Activated T-helper 1 cell treated with anti-CD3 and anti-CD28 coated beads, Interleukin-2, amount 50 U/mL, for 16 hours (primary cell): ENCODE data around the gene CFAP97D1.

Experiments
- DNase-seq, 2 donors: peaks; one replicate each; pipeline ENCODE4 v3.0.0-alpha.2; 2020; ENCODE audit warnings: low read depth in 1 of 2, low spot score in 1 of 2

The CFAP97D1 gene

DNA sequence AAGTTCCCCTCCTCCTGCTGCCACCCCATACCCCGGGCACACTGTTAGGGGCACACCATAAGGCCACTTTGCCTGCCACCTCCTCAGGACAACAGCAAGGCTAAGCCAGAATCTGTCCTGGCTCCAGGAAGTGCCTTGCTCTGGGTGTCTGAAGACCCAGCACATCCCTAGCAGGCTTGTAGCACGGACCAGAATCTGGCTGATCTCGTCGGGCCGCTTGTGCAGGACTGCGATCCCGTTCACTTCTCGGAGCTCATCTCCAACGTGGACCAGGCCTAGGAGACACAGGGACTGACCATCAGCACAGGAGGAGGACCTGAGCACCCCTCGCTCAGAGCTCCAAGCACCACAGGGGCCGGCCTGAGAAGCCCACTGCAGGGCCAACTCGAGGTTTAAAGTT, 45.3 kb downstream of the CFAP97D1 start:
- no peak for DNase-seq

GRCh38 chr17:43826206-43826605, 46.0 kb downstream of the CFAP97D1 start:
- no peak for DNase-seq

GRCh38 chr17:43827596-43827995, 47.4 kb downstream of the CFAP97D1 start:
- DNase-seq: no peak

DNA sequence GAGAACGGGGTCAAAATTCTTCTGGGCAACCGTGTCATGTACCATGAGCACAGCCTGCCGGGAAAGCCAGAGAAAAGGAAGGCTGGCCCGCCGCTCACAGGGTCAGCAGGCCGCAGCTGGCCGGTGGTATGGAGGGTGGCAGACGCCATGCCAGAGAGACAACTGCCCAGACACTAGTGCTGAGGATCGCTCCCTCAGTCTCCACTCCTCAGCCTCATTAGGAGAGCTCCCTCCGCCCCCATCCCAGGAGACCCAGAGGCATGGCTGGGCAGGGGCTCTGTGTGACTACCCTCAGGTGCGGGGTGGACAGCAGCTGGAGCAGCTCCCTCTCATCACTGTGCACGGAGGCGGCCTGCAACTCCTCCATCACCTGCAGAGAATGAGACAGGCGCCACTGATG, 49.5 kb downstream of the CFAP97D1 start:
- no peak for DNase-seq

GRCh38 chr17:43830510-43831140, 50.4 kb downstream of the CFAP97D1 start:
- no peak for DNase-seq

- DNase-seq: no peak
Observed at GRCh38 chr17:43831633-43832032, 51.4 kb downstream of the CFAP97D1 start.

- no peak for DNase-seq
Observed at GRCh38 chr17:43832168-43832975, 52.1 kb downstream of the CFAP97D1 start.

DNA sequence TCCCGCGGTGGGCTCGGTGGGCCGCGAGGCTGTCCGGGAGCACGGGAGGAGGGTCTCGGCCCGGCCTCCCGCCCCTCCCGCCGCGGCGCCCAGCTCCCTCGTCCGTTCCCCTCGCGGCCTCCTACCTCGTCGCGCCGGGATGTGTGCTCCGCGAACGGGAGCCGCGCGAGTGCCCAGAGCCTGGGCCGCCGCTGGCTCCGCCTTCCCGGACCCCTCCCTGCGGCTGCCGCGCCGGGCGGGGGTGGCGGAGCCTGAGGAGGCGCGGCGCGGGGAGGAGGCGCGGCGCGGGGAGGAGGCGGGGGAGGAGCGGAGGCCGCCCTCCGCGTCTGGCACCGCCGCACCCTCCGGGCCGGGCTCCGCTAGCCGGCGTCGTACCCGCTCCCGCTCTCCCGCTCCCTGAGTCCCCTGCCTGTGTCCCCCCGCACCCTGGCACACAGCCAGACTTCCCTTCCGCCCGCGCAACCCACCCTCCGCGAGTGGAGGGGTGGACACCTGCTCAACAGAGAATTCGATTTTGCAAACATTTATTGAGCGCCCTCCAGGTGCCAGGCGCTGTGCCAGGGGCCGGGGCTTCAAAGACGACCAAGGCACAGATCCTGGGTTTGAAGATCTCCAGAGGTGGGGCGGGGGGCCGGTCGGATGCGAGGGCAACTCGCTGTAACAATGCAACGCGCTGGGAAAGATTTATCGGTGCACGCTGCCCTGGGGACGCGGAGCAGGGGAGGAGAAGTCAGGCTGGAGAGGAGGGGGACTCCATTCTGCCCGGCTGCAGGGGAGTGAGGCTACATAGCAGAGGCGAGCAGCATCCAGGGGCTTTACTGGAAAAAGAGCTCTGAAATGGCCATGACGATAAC, 53.0 kb downstream of the CFAP97D1 start, which contains the start of gene MPP3:
Gene MPP3, minus strand, starts transcription at position 171 of the 854 bp plus-strand sequence. CDS start 1,240 bp downstream, outside the sequence.
- DNase-seq: peak in 1 of 2 donors; percentile 27

DNA sequence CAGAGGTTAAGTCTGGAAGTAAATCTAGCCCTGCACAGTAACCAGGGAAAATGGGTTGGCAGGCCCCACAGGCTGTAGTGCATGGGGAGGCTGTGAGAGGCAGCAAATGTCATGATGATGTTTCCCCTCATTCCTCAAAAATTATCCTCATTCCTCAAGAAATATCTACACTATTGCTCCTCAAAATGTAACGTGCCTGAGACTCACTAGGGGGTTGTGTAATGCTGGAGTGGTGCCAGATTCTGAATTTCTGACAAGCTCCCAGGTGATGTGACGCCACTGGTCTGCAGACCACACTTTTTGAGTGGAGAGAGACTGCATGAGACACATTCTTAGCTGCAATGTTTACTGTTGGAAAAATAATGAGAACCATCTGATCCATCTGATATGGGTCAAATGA, 53.9 kb downstream of the CFAP97D1 start:
- no peak for DNase-seq
